HFF-Myc (cell line): Measurements from ENCODE around the gene FCGBP.
"Not testable (repeated sequence)": the region's sequence is repeated elsewhere in the genome, so short reads cannot be mapped to it uniquely, and the experiment has no call there.

Experiments
- DNase-seq: peaks from one replicate; pipeline ENCODE4 v3.0.0-alpha.2; 2011; ENCODE audit warnings: low read depth; ENCODE audit errors: extremely low read depth
- H3K4me3 ChIP-seq: replicated peaks from 2 replicates; pipeline ENCODE4 v1.5.1; 2011; ENCODE audit warnings: low read depth, mild to moderate bottlenecking, control low read depth, low read length
- TF ChIP-seq, protein P1 (sequence below): IDR thresholded peaks from 2 replicates; pipeline ENCODE4 v1.5.1; 2012; ENCODE audit warnings: mild to moderate bottlenecking, low read depth, low read length, control low read depth; ENCODE audit errors: missing control alignments

FCGBP gene

DNA sequence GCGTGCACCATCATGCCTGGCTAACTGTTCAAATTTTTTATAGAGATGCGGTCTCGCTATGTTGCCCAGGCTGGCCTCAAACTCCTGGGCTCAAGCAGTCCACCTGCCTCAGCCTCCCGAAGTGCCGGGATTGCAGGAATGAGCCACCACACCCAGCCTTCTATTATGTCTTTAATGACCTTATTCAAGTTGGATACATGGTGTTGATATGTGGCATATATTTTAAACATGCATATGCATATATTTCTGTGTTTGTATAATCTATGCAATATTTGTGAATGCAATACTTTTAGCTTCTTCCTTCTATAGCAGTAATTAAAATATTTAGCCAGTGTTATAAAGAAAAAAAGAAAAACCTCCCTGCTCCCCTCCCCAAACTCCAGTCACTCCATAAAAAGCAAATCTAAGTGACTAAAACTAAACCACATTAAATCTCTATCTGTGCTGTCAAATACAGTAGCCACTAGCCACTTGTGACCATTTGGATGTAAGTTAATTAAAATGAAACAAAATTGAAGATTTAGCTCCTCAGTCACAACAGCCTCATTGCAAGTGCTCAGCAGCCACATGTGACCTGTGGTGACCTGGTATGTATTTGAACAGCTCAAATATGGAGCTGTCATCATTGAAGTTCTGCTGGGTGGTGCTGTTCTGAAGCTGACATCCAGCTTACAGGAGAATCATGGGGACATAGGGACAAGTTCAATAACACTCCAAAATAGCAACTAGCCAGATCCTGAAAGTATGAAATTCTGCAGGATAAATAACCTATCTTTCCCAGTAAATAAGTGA, 27.4 kb downstream of the FCGBP start:
- TF ChIP-seq, protein P1, sequence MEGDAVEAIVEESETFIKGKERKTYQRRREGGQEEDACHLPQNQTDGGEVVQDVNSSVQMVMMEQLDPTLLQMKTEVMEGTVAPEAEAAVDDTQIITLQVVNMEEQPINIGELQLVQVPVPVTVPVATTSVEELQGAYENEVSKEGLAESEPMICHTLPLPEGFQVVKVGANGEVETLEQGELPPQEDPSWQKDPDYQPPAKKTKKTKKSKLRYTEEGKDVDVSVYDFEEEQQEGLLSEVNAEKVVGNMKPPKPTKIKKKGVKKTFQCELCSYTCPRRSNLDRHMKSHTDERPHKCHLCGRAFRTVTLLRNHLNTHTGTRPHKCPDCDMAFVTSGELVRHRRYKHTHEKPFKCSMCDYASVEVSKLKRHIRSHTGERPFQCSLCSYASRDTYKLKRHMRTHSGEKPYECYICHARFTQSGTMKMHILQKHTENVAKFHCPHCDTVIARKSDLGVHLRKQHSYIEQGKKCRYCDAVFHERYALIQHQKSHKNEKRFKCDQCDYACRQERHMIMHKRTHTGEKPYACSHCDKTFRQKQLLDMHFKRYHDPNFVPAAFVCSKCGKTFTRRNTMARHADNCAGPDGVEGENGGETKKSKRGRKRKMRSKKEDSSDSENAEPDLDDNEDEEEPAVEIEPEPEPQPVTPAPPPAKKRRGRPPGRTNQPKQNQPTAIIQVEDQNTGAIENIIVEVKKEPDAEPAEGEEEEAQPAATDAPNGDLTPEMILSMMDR: no peak
- DNase-seq: no peak
- H3K4me3 ChIP-seq: no peak overlapping the region

DNA sequence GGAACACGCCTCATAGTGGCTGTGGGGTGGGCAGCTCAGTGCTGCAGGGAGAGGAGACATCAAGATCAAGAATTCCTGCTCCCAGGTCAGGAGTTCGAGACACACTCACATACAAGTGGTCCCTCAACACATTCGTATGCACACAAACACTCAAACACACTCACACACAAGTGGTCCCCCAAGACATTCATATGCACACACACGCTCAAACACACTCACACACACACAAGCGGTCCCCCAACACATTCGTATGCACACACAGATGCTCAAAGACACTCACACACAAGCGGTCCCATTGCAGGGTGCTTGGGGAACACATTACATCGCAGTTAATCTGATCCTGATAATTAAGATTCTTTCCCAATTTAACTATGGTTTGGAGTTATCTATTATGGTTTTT, 28.2 kb downstream of the FCGBP start:
- H3K4me3 ChIP-seq: no peak overlapping the region
- no peak for DNase-seq
- TF ChIP-seq, protein P1: no peak

DNA sequence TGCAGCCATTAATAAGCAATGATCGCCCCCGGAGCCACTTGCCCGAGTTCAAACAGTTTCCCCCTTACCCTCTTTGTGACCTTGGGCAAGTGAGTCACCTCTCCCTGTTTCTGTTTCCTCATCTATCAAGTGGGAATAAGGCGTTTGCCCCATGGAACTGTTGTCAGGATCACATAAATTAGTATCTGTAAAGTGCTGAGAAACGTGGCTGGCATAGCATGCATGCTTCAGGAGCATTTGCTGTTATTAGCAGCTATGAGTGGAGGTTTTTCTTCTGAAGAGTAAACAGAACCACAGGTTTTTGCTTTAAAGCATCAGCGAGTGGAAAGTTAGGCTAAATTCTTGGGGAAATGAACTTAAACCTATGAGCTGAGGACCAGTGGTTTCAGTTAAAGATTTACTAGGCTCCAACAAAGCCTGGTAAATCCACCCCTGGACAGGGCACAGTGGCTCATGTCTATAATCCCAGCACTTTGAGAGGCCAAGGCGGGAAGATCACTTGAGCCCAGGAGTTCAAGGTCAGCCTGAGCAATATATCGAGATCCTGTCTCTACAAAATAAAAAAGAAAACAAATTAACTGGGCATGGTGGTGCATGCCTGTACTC, 30.8 kb downstream of the FCGBP start:
- not testable (repeated sequence) for H3K4me3 ChIP-seq, DNase-seq

DNA sequence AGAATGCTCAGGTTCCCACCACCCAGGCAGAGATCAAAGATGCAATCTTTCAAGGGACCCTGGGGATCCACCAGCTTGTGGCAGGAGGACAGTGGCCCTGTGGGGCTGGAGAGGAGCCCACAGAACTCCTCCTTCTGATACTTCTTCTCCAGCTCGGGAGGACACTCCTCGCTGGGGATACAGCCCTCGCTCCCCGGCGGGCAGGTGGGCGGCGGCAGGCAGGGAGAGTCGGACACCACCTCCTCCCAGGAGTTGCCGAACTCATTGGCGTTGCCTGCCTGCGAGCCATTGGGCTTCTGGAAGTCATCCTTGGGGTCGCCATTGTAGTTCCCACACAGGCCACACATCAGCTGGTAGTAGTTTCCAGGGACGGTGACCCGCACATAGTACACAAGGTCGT, 32.1 kb downstream of the FCGBP start:
- not testable (repeated sequence) for H3K4me3 ChIP-seq, DNase-seq

DNA sequence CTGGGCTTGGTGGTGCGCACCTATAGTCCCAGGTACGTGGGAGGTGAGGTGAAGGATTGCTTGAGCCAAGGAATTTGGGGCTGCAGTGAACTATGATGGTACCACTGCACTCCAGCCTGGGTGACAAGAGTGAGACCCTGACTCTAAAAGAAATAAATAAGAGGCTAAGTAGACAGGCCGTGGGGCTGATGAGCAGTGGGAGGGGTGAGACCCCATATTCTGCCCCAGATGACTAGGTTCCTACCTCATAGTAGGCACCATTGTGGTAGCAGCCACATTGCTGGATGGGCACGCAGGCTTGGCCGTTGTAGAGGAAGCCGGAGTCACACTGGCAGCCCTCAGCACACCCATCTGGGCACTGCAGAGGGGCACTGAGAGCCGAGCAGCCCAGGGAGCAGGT, 32.8 kb downstream of the FCGBP start:
- not testable (repeated sequence) for DNase-seq, H3K4me3 ChIP-seq

DNA sequence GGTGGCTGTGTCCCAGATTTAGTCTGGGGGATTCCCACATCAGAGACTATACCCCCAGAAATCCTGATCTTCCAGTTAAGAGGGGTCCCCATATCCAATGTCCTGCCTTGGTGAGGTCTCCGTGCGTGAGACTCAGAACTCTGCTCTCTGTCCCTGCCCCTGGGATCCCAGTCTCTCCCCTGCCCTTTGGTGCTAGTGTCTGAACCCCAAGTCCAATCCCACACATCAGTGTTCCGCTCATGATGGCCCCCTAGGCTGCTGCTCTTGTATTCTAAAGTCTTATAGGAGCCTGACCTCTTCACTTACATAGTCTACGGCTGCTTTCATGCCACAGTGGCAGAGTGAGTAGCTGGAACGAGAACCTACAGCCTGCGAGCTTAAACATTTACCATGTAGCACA, 35.6 kb downstream of the FCGBP start:
- not testable (repeated sequence) for H3K4me3 ChIP-seq, DNase-seq

DNA sequence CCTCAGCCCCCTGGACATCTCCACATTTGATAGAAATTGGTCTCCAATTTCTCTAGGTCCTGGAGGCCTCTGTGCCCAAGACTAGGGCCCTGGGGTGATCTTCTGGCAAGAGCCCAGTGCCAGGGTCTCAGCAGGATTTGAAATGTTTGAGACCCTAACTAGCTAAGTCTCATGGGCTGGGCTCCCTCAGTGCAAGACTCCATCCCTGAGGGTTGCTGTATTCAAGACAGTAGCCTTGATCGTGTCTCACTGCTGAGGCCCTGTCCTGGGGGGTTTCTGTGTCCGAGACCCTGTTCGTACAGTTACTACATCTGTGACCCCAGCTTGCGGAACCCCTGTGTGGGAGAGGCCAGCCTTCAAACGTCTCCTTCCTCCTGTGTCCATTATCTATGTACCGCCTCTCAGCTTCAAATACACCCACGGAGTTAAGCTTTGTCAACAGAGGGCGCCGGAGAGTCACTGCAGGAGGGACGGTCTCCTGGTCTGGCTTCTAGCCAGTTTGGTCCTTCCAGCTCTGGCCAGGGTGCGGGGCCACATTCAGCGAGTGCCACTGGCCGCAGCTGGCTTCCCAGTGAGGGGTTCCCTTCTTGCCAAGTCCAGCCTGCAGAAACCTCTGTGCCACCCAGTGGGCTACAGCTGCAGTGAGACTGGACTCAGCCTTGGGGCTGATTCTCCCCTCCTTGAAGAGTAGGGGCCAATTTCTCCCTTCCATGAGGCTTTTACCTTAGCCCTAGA, 36.8 kb downstream of the FCGBP start:
- TF ChIP-seq, protein P1: peak; percentile 15
- DNase-seq, H3K4me3 ChIP-seq: not testable (repeated sequence)

DNA sequence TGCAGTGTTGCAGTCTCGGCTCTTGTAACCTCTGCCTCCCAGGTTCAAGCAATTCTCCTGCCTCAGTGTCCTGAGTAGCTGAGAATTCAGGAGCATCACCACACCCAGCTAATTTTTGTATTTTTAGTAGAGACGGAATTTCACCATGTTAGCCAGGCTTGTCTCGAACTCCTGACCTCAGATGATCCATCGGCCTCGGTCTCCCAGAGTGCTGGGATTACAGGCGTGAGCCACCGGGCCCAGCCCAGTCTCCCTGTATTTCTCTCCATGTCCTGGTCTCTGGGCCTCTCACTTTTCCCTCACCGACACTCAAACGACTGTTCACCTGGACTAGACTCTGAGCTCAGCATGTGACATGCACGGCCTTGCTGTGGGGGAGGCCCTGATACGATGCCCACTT, 39.3 kb downstream of the FCGBP start:
- H3K4me3 ChIP-seq, DNase-seq: not testable (repeated sequence)

DNA sequence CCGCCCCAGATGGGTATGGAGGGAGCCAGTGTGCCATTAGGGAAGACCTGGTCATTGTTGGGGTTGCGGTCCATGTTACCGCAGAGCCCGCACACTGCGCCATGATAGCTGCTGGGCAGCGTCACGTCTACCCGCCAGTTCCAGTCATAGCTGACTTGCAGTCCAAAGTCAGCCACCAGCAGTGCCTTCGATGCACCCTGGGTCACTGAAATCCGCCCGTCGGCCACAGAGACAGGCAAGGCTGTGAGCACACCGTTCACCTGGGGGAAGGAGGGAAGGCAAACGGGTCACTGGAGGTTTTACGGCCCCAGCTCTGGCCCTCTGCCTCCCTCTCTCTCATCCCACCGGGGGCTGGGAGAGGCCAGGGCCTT, 40.2 kb downstream of the FCGBP start:
- H3K4me3 ChIP-seq, DNase-seq: not testable (repeated sequence)

DNA sequence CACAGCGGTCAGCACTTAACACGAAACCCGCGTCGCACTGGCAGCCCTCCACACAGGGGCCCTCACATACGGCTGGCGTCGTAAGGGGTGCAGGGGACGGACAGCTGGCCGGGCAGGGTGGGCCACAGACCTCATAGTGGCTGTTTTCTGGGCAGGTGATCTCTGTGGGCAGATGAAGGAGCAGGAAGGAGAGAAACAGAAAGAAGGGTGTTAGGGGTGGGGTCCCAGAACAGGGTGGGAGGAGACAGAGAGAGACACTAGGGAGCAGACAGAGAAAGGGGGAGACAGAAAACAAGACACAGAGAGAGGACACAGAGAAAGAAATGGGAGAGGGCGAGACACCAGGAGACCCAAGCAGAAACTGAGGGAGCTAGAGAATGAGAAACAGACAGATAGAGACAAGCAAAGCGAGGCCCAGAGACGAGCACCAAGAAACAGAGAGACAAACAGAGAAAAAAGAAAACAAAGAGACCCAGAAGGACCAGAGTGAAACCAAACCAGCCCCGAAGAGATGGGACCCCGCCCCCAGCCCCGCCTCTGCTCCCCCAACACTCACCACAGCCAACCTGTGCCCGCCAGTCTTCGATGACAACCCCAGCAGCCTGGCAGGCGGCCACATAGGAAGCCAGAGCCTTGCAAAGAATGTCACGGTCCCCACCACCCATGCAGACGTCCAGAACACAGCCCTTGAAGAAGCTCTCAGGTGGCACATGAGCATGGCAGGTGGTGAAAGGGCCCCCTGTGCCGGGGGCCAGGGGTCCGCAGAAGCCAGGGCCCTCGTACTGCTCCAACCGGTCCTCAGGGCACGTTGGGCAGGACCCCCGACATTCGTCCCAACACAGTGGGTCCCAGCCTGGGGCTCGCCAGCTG, 40.8 kb downstream of the FCGBP start:
- H3K4me3 ChIP-seq, DNase-seq: not testable (repeated sequence)

DNA sequence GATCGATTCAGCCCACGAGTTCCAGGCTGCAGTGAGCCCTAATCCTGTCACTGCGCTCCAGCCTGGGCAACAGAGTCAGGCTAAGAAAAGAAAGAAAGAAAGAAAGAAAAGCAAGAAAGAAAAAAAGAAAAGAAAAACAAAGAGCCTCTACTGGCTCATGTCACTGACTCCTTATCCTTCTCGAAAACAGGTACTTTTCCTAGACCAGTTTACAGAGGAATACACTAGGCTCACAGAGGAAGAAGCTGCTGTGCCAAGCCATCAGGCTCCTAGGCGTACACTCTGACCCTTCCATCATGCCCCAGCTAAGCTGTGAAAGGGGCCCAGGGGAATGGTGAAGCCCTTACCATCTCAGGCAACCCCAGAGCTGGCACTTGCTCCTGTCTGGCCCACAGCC, 41.9 kb downstream of the FCGBP start:
- DNase-seq: not testable (repeated sequence)

DNA sequence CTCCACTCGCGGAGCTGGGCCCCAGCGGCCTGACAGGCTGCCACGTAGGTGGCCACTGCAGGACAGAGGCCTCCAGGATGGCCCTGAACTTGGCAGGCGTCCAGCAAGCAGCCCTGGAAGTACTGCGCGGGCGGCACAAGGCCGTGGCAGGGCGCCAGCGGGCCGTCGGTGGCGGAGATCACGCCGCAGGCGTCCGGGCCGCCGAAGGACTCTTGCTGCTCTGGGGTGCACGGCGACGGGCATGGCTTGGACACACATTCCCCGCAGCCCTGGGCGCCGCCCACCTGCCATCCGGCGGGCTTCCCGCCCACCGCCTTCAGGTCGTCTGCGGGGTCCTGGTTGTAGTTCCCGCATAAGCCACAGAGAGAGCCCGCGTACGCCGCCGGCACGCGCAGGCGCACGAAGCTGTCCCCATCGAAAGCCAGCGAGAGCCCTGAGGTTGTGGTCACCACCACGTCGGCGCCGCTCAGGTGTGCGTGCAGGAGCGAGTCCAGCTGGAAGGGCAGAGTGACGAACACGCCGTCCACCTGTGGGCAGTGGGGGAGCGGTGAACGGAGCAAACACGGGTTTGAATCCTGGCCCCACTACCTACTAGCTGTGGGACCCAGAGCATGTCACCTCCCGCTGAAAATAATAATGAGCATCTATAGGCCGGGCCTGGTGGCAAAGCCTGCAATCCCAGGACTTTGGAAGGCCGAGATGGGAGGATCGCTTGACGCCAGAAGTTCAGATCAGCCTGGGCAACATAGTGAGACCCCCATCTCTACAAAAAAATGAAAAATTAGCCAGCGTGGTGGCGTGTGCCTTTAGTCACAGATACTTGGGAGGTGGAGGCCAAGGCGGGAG, 42.6 kb downstream of the FCGBP start:
- not testable (repeated sequence) for DNase-seq, H3K4me3 ChIP-seq

More for the DNA sequence above, 41.9 kb downstream of the FCGBP start:
- H3K4me3 ChIP-seq: not testable (repeated sequence)
